K562 (cell line): Measurements from ENCODE around the gene LAMA3. TPM values are rescaled to one million over a fixed set of nuclear protein-coding genes. Genes with fewer than 3 reads are reported as not detected.

Source experiments
- ATAC-seq: fragments of 200-7000 bp; cut with Tn5 transposase; 3 replicates; pipeline ENCODE4 v1.9.1; 2020; ENCODE audit warnings: moderate library complexity
- BruUV-seq: library from RNA; stranded (reverse); fragments of 400-500 nt; replicated peaks from 2 replicates; lab custom pipeline; 2021; lab: Mats Ljungman, UMichigan
- CTCF ChIA-PET: fragments of 300-600 bp; formaldehyde crosslinking; extraction: SDS; loops from one replicate; lab custom pipeline; 2021; ENCODE audit warnings: low intra/inter-chr PET ratio; lab: Yijun Ruan, JAX
- POLR2A ChIA-PET: fragments of 300-600, 350-650 bp; sonication (Branson Sonifier 250); formaldehyde crosslinking; extraction: SDS; loops from one replicate; lab custom pipeline; 2021; ENCODE audit warnings: antibody characterized with exemption, inconsistent platforms; lab: Yijun Ruan, JAX
- DNase-seq, 4 experiments: peaks; one replicate each; pipeline versions ENCODE4 v3.0.0 to v3.0.0-alpha.2; 2011 to 2018; ENCODE audit warnings: low spot score in 3 of 4, mixed read lengths in 3 of 4; ENCODE audit errors: extremely low read depth in 1 of 4
- FAIRE-seq: peaks from 2 replicates; lab custom pipeline; 2011; peaks lifted over from hg19 to GRCh38; lab: Jason Lieb, UNC
- H2AFZ ChIP-seq: 2 replicates; pipeline ENCODE4 v1.6.0; 2011; ENCODE audit warnings: low read depth, low read length, control low read depth, inconsistent platforms
- H3K27ac ChIP-seq: fragments of 200-600 bp; 3 replicates; pipeline ENCODE4 v1.8.0; 2011; ENCODE audit warnings: low read depth, mild to moderate bottlenecking, control low read depth, inconsistent platforms, low read length, moderate library complexity, mixed read lengths; ENCODE audit errors: extremely low read depth
- H3K27me3 ChIP-seq, 2 experiments: fragments of 300-600 bp in 1 of 2; 2 replicates in 1 of 2; 3 replicates in 1 of 2; pipeline versions ENCODE4 v1.6.0 to v1.8.0; 2011; ENCODE audit warnings: inconsistent platforms in 2 of 2, low read length in 2 of 2, mild to moderate bottlenecking in 1 of 2, mixed read lengths in 1 of 2, moderate library complexity in 1 of 2; ENCODE audit not compliant: control insufficient read depth in 2 of 2, insufficient read depth in 2 of 2
- H3K36me3 ChIP-seq: fragments of 300-600 bp; 3 replicates; pipeline ENCODE4 v1.8.0; 2011; ENCODE audit warnings: mild to moderate bottlenecking, low read length, inconsistent platforms; ENCODE audit not compliant: control insufficient read depth, insufficient read depth
- H3K4me1 ChIP-seq, 2 experiments: fragments of 200-600 bp in 1 of 2; replicated peaks in 1 of 2; 2 replicates in 1 of 2; 3 replicates in 1 of 2; pipeline versions ENCODE4 v1.5.1 to v1.8.0; 2011; ENCODE audit warnings: inconsistent platforms in 2 of 2, low read length in 2 of 2, mild to moderate bottlenecking in 1 of 2, mixed read lengths in 1 of 2, moderate library complexity in 1 of 2; ENCODE audit not compliant: control insufficient read depth in 2 of 2, insufficient read depth in 2 of 2
- H3K4me2 ChIP-seq: 2 replicates; pipeline ENCODE4 v1.6.1; 2011; ENCODE audit warnings: low read length, control low read depth, inconsistent platforms, mixed read lengths; ENCODE audit not compliant: insufficient read depth
- H3K4me3 ChIP-seq: fragments of 200-600 bp; sonication (generic), shearing (Covaris generic); 2 replicates; pipeline ENCODE4 v1.5.1; 2016; ENCODE audit warnings: control low read depth, inconsistent platforms
- H3K79me2 ChIP-seq: fragments of 200-600 bp; 3 replicates; pipeline ENCODE4 v1.8.0; 2011; ENCODE audit warnings: low read length, inconsistent platforms; ENCODE audit not compliant: control insufficient read depth, insufficient read depth
- H3K9ac ChIP-seq, 2 experiments: 2 replicates each; pipeline versions ENCODE4 v1.6.0 to v1.6.1; 2011; ENCODE audit warnings: low read depth in 2 of 2, low read length in 2 of 2, control low read depth in 1 of 2, inconsistent platforms in 1 of 2, mild to moderate bottlenecking in 1 of 2, mixed read lengths in 1 of 2; ENCODE audit not compliant: insufficient read depth in 1 of 2
- H3K9me1 ChIP-seq: one replicate; pipeline ENCODE4 v1.6.0; 2011; ENCODE audit warnings: inconsistent platforms, mild to moderate bottlenecking, low read length, moderate library complexity; ENCODE audit not compliant: control insufficient read depth, insufficient read depth
- H3K9me3 ChIP-seq: replicated peaks from 2 replicates; pipeline ENCODE4 v1.5.1; 2011; ENCODE audit warnings: low read depth, low read length, inconsistent platforms; ENCODE audit not compliant: control insufficient read depth, insufficient read depth
- H4K20me1 ChIP-seq: replicated peaks from 2 replicates; pipeline ENCODE4 v1.6.1; 2011; ENCODE audit warnings: low read length, inconsistent platforms, mixed read lengths; ENCODE audit not compliant: control insufficient read depth, insufficient read depth
- E2F6 ChIP-seq, 2 experiments: IDR thresholded peaks; 2 replicates each; pipeline ENCODE4 v1.6.1; 2011; ENCODE audit warnings: borderline replicate concordance in 1 of 2, control low read depth in 1 of 2, low read depth in 1 of 2, low read length in 1 of 2, mild to moderate bottlenecking in 1 of 2, mixed read lengths in 1 of 2, moderate library complexity in 1 of 2; ENCODE audit not compliant: insufficient read depth in 1 of 2, insufficient read length in 1 of 2, poor library complexity in 1 of 2, severe bottlenecking in 1 of 2; ENCODE audit errors: extremely low read depth in 1 of 2
- HIVEP1 ChIP-seq: fragments of 250-450 bp; sonication (Bioruptor Pico); IDR thresholded peaks from 2 replicates; pipeline ENCODE4 v1.4.0; 2020; ENCODE audit warnings: mild to moderate bottlenecking
- KLF16 ChIP-seq: IDR thresholded peaks from 2 replicates; pipeline ENCODE4 v1.6.1; 2016; ENCODE audit warnings: antibody characterized with exemption
- SOX6 ChIP-seq: fragments of 450-650 bp; IDR thresholded peaks from 2 replicates; pipeline ENCODE4 v1.6.1; 2014; ENCODE audit warnings: mild to moderate bottlenecking
- TFE3 ChIP-seq: fragments of 450-650 bp; formaldehyde crosslinking; IDR thresholded peaks from 2 replicates; pipeline ENCODE4 v1.4.0; 2020; ENCODE audit warnings: mild to moderate bottlenecking, mixed read lengths
- XRCC4 ChIP-seq: IDR thresholded peaks from one replicate; pipeline ENCODE4 v1.6.1; 2011; ENCODE audit not compliant: insufficient read depth, insufficient read length; ENCODE audit errors: extremely low read depth
- ZBED1 ChIP-seq: IDR thresholded peaks from 2 replicates; pipeline ENCODE4 v1.6.1; 2014
- WGBS: fragments of 100-300 bp; shearing (Covaris generic); methylation state at CpG from one replicate; pipeline ENCODE4 v1.1.6; 2016; ENCODE audit warnings: low coverage, mixed read lengths; ENCODE audit not compliant: insufficient coverage; ENCODE audit errors: missing lambda C conversion rate; 5-methylcytosine and 5-hydroxymethylcytosine counted together
- in situ Hi-C: fragments of 300-500 bp; cut with MboI; formaldehyde crosslinking; loops from 4 replicates; pipeline ENCODE4 v1.15.0; 2018; ENCODE audit warnings: inconsistent platforms, mixed read lengths
- intact Hi-C: fragments of 100-400 bp; cut with micrococcal nuclease; formaldehyde crosslinking; loops from 2 replicates; pipeline ENCODE4 v1.14.2; 2022
- polyA plus RNA-seq, 8 experiments: library from polyadenylated mRNA; depleted of rRNA in 4 of 8; stranded (reverse) in 5 of 8; unstranded in 3 of 8; fragments of >200 nt; fragmentation: Nextera tagmentation in 2 of 8; fragmentation: Illumina TruSeq in 1 of 8; extraction: Ambion mirVana in 2 of 8; extraction: Trizol in 1 of 8; gene quantifications; 2 replicates each; pipeline versions ENCODE4 v1.2.1 to v1.2.3, GENCODE V29; 2011 to 2014; ENCODE audit warnings: inconsistent platforms in 1 of 8, missing spikeins in 1 of 8
- total RNA-seq, 7 experiments: library from RNA; depleted of rRNA in 6 of 7; stranded (reverse); fragments of >200 nt in 6 of 7; fragmentation: Illumina TruSeq in 2 of 7; extraction: Trizol in 2 of 7; gene quantifications; 2 replicates each; pipeline versions ENCODE4 v1.2.1 to v1.2.3, GENCODE V29; 2011 to 2021; ENCODE audit warnings: low replicate concordance in 1 of 7
- TF ChIP-seq, protein P1 (sequence below): sonication (generic); formaldehyde crosslinking; IDR thresholded peaks from 2 replicates; pipeline ENCODE4 v1.8.0; 2022; ENCODE audit warnings: mild to moderate bottlenecking, missing genetic modification reagents, borderline replicate concordance

LAMA3 gene
- total and polyA plus RNA-seq, 9 of the 15 experiments (the other 6 are each of a cell fraction or from before 2014, with no cell fraction given) = 0.07 TPM; not detected in 8

DNA sequence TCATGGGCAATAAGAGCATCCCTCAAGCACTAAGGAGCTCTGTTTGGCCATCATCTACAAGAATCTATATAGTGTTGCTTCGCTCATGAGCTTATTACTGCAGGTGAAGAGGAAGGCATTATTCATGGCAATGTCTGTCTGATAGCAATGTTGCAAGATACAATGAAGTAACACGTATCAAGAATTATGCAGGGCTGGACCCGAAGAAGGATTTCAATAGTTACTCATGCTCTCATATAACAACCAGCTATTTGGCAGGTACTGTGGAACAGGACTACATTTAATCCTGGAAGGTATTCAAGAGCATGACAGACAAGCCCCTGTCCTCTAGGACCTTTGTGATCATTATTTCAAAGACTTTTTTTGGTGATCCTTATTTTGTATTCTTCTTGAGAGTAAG is 109.6 kb downstream of the LAMA3 start:
- peaks cover 4 to 6% of the 10 kb centered on the region in 2 experiments; a peak in 2 of 5 replicates for H3K27me3 ChIP-seq
- intact Hi-C loops = no loop called here

More for the DNA sequence above, 109.6 kb downstream of the LAMA3 start:
- H3K9me1 ChIP-seq = no peaks in the 10 kb centered on the region
- ATAC-seq = no peak
- CTCF ChIA-PET = no interaction called here
- no peak overlapping the region for H2AFZ ChIP-seq
- no peak for FAIRE-seq
- no peak overlapping the region for H3K9ac ChIP-seq
- no peaks in the 10 kb centered on the region for H3K9me3 ChIP-seq
- H4K20me1 ChIP-seq = no peaks in the 10 kb centered on the region
- in situ Hi-C loops = no loop called here
- no peak overlapping the region for H3K4me3 ChIP-seq
- H3K79me2 ChIP-seq = no peaks in the 10 kb centered on the region
- DNase-seq = no peak
- no TSS peak for BruUV-seq
- no peak overlapping the region for H3K27ac ChIP-seq
- no peak overlapping the region for H3K4me2 ChIP-seq
- 1% methylated on average over 3 of the region's 3 CpGs for WGBS
- TF ChIP-seq HIVEP1 (CRISPR knock-in tag) (no peak), KLF16 (no peak), TFE3 (CRISPR knock-in tag) (no peak), XRCC4 (no peak), SOX6 (no peak), ZBED1 (no peak), E2F6 (IDR thresholded peaks at IDR 0.05; ENCODE audit: borderline replicate concordance in 1 of 2, extremely low read depth in 1 of 2, insufficient read depth in 1 of 2, insufficient read length in 1 of 2, low read depth in 1 of 2, low read length in 1 of 2, poor library complexity in 1 of 2, severe bottlenecking in 1 of 2) (no peak)
- TF ChIP-seq, protein P1, sequence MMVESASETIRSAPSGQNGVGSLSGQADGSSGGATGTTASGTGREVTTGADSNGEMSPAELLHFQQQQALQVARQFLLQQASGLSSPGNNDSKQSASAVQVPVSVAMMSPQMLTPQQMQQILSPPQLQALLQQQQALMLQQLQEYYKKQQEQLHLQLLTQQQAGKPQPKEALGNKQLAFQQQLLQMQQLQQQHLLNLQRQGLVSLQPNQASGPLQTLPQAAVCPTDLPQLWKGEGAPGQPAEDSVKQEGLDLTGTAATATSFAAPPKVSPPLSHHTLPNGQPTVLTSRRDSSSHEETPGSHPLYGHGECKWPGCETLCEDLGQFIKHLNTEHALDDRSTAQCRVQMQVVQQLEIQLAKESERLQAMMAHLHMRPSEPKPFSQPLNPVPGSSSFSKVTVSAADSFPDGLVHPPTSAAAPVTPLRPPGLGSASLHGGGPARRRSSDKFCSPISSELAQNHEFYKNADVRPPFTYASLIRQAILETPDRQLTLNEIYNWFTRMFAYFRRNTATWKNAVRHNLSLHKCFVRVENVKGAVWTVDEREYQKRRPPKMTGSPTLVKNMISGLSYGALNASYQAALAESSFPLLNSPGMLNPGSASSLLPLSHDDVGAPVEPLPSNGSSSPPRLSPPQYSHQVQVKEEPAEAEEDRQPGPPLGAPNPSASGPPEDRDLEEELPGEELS (CRISPR knock-in tag) = no peak
- POLR2A ChIA-PET = no interaction called here
- no peaks in the 10 kb centered on the region for H3K4me1 ChIP-seq
- no peaks in the 10 kb centered on the region for H3K36me3 ChIP-seq
